Esophagus squamous epithelium (tissue), 5 donors: Measurements from ENCODE around the gene MED27. TPM values are rescaled to one million over a fixed set of nuclear protein-coding genes. Genes with fewer than 3 reads are reported as not detected.

Experiments used
- DNase-seq: peaks from one replicate; lab custom pipeline; 2025; lab: John Stamatoyannopoulos, UW
- H3K27ac ChIP-seq, 4 donors: fragments of 200-600 bp; sonication (generic); one replicate each; pipeline ENCODE4 v1.5.1; 2016 to 2019; ENCODE audit warnings: mild to moderate bottlenecking in 1 of 4
- H3K27me3 ChIP-seq, 4 donors: fragments of 200-600 bp; sonication (generic); 1 replicate in 3 of 4; 2 replicates in 1 of 4; pipeline versions ENCODE4 v1.5.1 to v1.6.0; 2017 to 2021; ENCODE audit warnings: antibody characterized with exemption in 1 of 4
- H3K36me3 ChIP-seq, 3 donors: fragments of 200-600 bp; sonication (generic); one replicate each; pipeline ENCODE4 v1.5.1; 2016 to 2019
- H3K4me1 ChIP-seq, 3 donors: fragments of 200-600 bp; sonication (generic); one replicate each; pipeline ENCODE4 v1.5.1; 2017 to 2019
- H3K4me3 ChIP-seq, 4 donors: fragments of 200-600 bp; sonication (generic); 1 replicate in 3 of 4; 2 replicates in 1 of 4; pipeline ENCODE4 v1.5.1; 2016 to 2019; ENCODE audit warnings: mild to moderate bottlenecking in 2 of 4, moderate library complexity in 1 of 4
- H3K9me3 ChIP-seq, 3 donors: fragments of 200-600 bp; sonication (generic); one replicate each; pipeline ENCODE4 v1.5.1; 2016 to 2019
- POLR2A ChIP-seq, 4 donors: fragments of 450-650 bp; IDR thresholded peaks; one replicate each; pipeline ENCODE4 v1.6.1; 2017; ENCODE audit warnings: antibody characterized with exemption in 4 of 4, mild to moderate bottlenecking in 4 of 4, moderate library complexity in 3 of 4
- WGBS, 2 donors: methylation state at CpG; one replicate each; pipeline ENCODE4 v1.1.5; 2018; 5-methylcytosine and 5-hydroxymethylcytosine counted together
- intact Hi-C: fragments of 100-400 bp; cut with DNase I; formaldehyde crosslinking; loops from one replicate; pipeline ENCODE4 v1.15.0; 2022
- total RNA-seq, 4 donors: library from RNA; depleted of rRNA; stranded (reverse); fragments of >200 nt; gene quantifications; one replicate each; pipeline ENCODE4 v1.1.0, GENCODE V29; 2016
- TF ChIP-seq, protein P1 (sequence below), 6 experiments: fragments of 450-650 bp in 4 of 6; fragments of 200-600 bp in 2 of 6; sonication (generic) in 2 of 6; IDR thresholded peaks; one replicate each; pipeline ENCODE4 v1.5.1; 2016 to 2019; ENCODE audit warnings: antibody characterized with exemption in 6 of 6, mild to moderate bottlenecking in 4 of 6, moderate library complexity in 4 of 6
- donor health status: DM: yes; HTN: yes; CAD: no.

The MED27 gene
- total RNA-seq, 4 donors from 2014 or later = 10.6 to 20.0 (median 17.6) TPM

DNA sequence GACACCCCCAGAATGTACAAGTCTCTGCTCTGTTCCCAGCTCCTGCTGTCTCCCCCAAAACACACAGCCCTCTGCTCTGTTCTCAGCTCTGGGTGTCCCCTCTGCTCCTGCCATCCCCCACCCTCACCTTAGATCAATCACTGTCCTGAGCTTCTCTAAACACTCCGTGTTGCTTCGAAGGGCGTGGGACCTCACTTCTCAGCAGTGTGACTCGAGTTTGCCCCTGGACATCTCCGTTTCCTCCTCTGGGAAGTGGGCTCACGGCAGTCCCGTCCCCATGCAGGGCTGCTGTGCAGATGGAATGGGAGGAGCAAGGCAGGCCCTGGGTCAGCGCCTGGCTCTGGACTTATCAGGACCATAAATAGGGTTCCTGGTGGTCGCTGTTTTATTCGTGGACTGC lies 241.8 kb downstream of the MED27 start:
- no peaks in the 10 kb centered on the region for H3K36me3 ChIP-seq
- peaks cover 0 to 15% (median 9%) of the 10 kb centered on the region in 3 donors for H3K9me3 ChIP-seq
- WGBS, 2 donors = 30% methylated on average over 3 of the region's 10 CpGs; no CpG with 5 or more reads in 1 of the 2 donors
- H3K27me3 ChIP-seq = peaks cover 0 to 97% (median 0%) of the 10 kb centered on the region in 4 donors
- intact Hi-C loops = no loop called here
- TF ChIP-seq, protein P1, sequence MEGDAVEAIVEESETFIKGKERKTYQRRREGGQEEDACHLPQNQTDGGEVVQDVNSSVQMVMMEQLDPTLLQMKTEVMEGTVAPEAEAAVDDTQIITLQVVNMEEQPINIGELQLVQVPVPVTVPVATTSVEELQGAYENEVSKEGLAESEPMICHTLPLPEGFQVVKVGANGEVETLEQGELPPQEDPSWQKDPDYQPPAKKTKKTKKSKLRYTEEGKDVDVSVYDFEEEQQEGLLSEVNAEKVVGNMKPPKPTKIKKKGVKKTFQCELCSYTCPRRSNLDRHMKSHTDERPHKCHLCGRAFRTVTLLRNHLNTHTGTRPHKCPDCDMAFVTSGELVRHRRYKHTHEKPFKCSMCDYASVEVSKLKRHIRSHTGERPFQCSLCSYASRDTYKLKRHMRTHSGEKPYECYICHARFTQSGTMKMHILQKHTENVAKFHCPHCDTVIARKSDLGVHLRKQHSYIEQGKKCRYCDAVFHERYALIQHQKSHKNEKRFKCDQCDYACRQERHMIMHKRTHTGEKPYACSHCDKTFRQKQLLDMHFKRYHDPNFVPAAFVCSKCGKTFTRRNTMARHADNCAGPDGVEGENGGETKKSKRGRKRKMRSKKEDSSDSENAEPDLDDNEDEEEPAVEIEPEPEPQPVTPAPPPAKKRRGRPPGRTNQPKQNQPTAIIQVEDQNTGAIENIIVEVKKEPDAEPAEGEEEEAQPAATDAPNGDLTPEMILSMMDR (IDR thresholded peaks at IDR 0.05) = no peak
- no peak for TF ChIP-seq POLR2A (IDR thresholded peaks at IDR 0.05)
- H3K4me3 ChIP-seq = no peak overlapping the region
- no peak for DNase-seq
- H3K27ac ChIP-seq = no peak overlapping the region
- peaks cover 0 to 8% (median 0%) of the 10 kb centered on the region in 3 donors for H3K4me1 ChIP-seq

DNA sequence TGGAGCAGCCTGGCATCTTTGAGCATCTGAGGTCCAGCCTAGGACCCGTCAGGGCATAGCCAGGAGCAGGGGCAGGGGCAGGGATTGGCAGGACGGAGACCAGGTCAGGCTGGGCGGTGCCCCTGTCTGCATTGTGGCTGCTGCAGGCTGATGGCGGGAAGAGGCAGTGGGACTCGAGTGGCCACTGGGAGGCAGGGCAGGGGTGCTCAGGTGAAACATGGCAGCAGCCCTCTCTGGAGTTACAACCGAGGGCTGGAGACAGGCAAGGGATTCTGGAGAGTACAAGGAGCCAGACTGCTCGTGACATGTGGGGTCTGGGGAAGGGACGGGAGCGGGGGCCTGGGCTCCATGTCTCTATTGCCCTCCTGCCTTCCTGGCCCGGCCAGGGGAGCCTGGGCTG lies 242.4 kb downstream of the MED27 start:
- DNase-seq = no peak
- no peak overlapping the region for H3K4me3 ChIP-seq
- no peak overlapping the region for H3K27ac ChIP-seq
- H3K4me1 ChIP-seq = peaks cover 0 to 8% (median 0%) of the 10 kb centered on the region in 3 donors
- H3K9me3 ChIP-seq = peaks cover 0 to 15% (median 9%) of the 10 kb centered on the region in 3 donors
- intact Hi-C loops = no loop called here
- 42 to 54% methylated on average over 6 to 7 of the region's 10 CpGs for WGBS, 2 donors
- H3K36me3 ChIP-seq = no peaks in the 10 kb centered on the region
- peaks cover 0 to 97% (median 0%) of the 10 kb centered on the region in 4 donors for H3K27me3 ChIP-seq
- TF ChIP-seq, protein P1 (IDR thresholded peaks at IDR 0.05) = peak in 2 of 6 experiments; percentile 5 to 33
- no peak for TF ChIP-seq POLR2A (IDR thresholded peaks at IDR 0.05)

DNA sequence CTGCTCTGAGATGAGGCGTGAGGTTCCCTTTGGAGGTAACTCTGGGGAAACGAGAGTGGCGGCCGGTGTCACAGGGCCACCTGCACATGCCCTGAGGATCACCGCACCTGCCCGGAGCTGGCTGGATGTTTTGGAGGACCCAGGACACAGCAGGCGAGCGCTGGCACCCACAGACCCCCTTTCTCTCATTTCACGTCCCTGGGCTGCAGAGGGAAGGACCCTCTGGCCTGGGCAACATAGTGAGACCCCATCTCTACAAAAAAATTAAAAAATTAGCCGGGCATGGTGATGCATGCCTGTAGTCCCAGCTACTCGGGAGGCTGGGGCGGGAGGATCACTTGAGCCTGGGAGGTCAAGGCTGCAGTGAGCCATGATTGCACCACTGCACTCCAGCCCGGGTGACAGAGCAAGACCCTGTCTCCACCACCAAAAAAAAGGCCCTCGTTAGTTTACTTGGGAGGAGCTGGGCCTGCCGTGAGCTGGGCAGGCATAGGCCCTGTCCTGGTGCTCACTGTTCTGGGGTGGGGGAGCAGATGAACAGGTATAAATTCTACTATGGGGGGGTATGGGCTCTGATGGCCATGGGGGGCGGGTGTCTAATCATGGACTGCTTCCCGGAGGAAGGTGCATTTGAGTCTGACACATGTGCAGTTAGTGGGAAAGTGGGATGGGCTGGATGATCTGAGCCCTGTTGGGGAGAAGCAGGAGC lies 242.9 kb downstream of the MED27 start:
- DNase-seq = no peak
- Histone ChIP-seq H3K4me3 (no peak overlapping the region), H3K27me3 (peaks cover 0 to 96% (median 0%) of the 10 kb centered on the region in 4 donors), H3K27ac (no peak overlapping the region), H3K9me3 (peaks cover 0 to 15% (median 9%) of the 10 kb centered on the region in 3 donors), H3K36me3 (no peaks in the 10 kb centered on the region), H3K4me1 (peaks cover 0 to 8% (median 0%) of the 10 kb centered on the region in 3 donors)
- 100% methylated on average over 2 to 3 of the region's 17 CpGs for WGBS, 2 donors
- TF ChIP-seq POLR2A (IDR thresholded peaks at IDR 0.05) = no peak
- TF ChIP-seq, protein P1 (IDR thresholded peaks at IDR 0.05) = no peak
- intact Hi-C loops = no loop called here

DNA sequence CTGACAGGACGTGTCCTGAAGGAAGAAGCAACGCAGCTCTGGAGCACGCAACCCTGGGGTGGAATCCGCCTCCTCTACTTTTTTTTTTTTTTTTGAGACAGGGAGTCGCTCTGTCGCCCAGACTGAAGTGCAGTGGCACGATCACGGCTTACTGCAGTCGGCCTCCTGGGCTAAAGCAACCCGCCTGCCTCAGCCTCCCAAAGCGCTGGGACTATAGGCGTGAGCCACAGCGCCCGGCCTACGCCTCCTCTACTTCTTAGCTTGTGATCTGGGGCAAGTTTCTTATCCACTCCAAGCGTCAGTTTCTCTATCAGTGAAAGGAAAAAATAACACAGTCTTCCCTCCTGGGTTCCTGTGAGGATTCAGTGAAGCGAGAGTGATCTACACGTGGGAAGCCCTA lies 243.6 kb downstream of the MED27 start:
- Histone ChIP-seq H3K27ac (no peak overlapping the region), H3K4me1 (peaks cover 0 to 8% (median 0%) of the 10 kb centered on the region in 3 donors), H3K4me3 (no peak overlapping the region), H3K36me3 (no peaks in the 10 kb centered on the region), H3K27me3 (peaks cover 0 to 95% (median 0%) of the 10 kb centered on the region in 4 donors), H3K9me3 (peaks cover 0 to 15% (median 9%) of the 10 kb centered on the region in 3 donors)
- TF ChIP-seq, protein P1 (IDR thresholded peaks at IDR 0.05) = no peak
- no peak for TF ChIP-seq POLR2A (IDR thresholded peaks at IDR 0.05)
- WGBS, 2 donors = 77 to 87% methylated on average over 13 to 18 of the region's 18 CpGs
- intact Hi-C loops = no loop called here
- no peak for DNase-seq
